ENCODE data around the gene GPLD1. TPM values are rescaled to one million over a fixed set of nuclear protein-coding genes. Genes with fewer than 3 reads are reported as not detected.

GPLD1 gene
- total RNA-seq = 10 to 100 TPM in 1 of 2 donors, 1 to 10 TPM in 1; 3.1 to 13.0 TPM

GRCh38 chr6:24489470-24489869 lies at the start of gene GPLD1:
Gene GPLD1, minus strand, starts transcription at chr6:24489578. Its CDS starts 67 bp downstream, at chr6:24489511.
- intact Hi-C loops (cut with DNase I) = no loop called here
- no peaks in the 10 kb centered on the region for H3K9me3 ChIP-seq
- no peak for DNase-seq (ENCODE audit: low spot score)
- no peak within 1 kb of the TSS for H3K4me3 ChIP-seq
- peaks cover 5% of the 10 kb centered on the region for H3K4me1 ChIP-seq (replicated peaks)
- H3K36me3 ChIP-seq = no peaks in the 10 kb centered on the region
- TF ChIP-seq POLR2AphosphoS5 (IDR thresholded peaks at IDR 0.05) = no peak
- no peak for TF ChIP-seq CTCF (IDR thresholded peaks at IDR 0.05)
- no peak for TF ChIP-seq POLR2A (IDR thresholded peaks at IDR 0.05)
- 72% methylated on average over 6 of the region's 6 CpGs for WGBS
- no peaks in the 10 kb centered on the region for H3K27me3 ChIP-seq (replicated peaks; ENCODE audit: insufficient read depth)
- H3K27ac ChIP-seq = no peak within 1 kb of the TSS

GRCh38 chr6:24537771-24538385 lies 48.5 kb upstream of the GPLD1 start:
- intact Hi-C loops (cut with DNase I) = no loop called here
- H3K27ac ChIP-seq = no peak overlapping the region
- no peaks in the 10 kb centered on the region for H3K9me3 ChIP-seq
- H3K27me3 ChIP-seq (replicated peaks; ENCODE audit: insufficient read depth) = no peaks in the 10 kb centered on the region
- no peak for DNase-seq (ENCODE audit: low spot score)
- WGBS = 91% methylated on average over 8 of the region's 8 CpGs
- no peaks in the 10 kb centered on the region for H3K36me3 ChIP-seq
- TF ChIP-seq CTCF (IDR thresholded peaks at IDR 0.05) (no peak), POLR2AphosphoS5 (IDR thresholded peaks at IDR 0.05) (no peak), POLR2A (IDR thresholded peaks at IDR 0.05) (no peak)
- H3K4me1 ChIP-seq (replicated peaks) = peaks cover 4% of the 10 kb centered on the region
- H3K4me3 ChIP-seq = no peak overlapping the region

GRCh38 chr6:24537082-24537699 lies 47.8 kb upstream of the GPLD1 start:
- no peak for DNase-seq (ENCODE audit: low spot score)
- WGBS = 87% methylated on average over 8 of the region's 8 CpGs
- Histone ChIP-seq H3K9me3 (no peaks in the 10 kb centered on the region), H3K4me3 (no peak overlapping the region), H3K27ac (no peak overlapping the region), H3K4me1 (replicated peaks) (peaks cover 4% of the 10 kb centered on the region), H3K27me3 (replicated peaks; ENCODE audit: insufficient read depth) (no peaks in the 10 kb centered on the region), H3K36me3 (no peaks in the 10 kb centered on the region)
- intact Hi-C loops (cut with DNase I) = no loop called here
- no peak for TF ChIP-seq POLR2A (IDR thresholded peaks at IDR 0.05)
- no peak for TF ChIP-seq POLR2AphosphoS5 (IDR thresholded peaks at IDR 0.05)
- TF ChIP-seq CTCF (IDR thresholded peaks at IDR 0.05) = no peak

- H3K27ac ChIP-seq = no peak overlapping the region
- H3K36me3 ChIP-seq = no peaks in the 10 kb centered on the region
- TF ChIP-seq CTCF (IDR thresholded peaks at IDR 0.05) = no peak
- TF ChIP-seq POLR2A (IDR thresholded peaks at IDR 0.05) = no peak
- TF ChIP-seq POLR2AphosphoS5 (IDR thresholded peaks at IDR 0.05) = no peak
- peaks cover 4% of the 10 kb centered on the region for H3K4me1 ChIP-seq (replicated peaks)
- H3K4me3 ChIP-seq = no peak overlapping the region
- intact Hi-C loops (cut with DNase I) = no loop called here
- no peaks in the 10 kb centered on the region for H3K9me3 ChIP-seq
- H3K27me3 ChIP-seq (replicated peaks; ENCODE audit: insufficient read depth) = no peaks in the 10 kb centered on the region
- DNase-seq (ENCODE audit: low spot score) = no peak
- WGBS = 27% methylated on average over 4 of the region's 4 CpGs
Measured at GRCh38 chr6:24536466-24536865, 47.1 kb upstream of the GPLD1 start.

GRCh38 chr6:24535210-24535609 lies 45.8 kb upstream of the GPLD1 start:
- Histone ChIP-seq H3K4me3 (no peak overlapping the region), H3K27me3 (replicated peaks; ENCODE audit: insufficient read depth) (no peaks in the 10 kb centered on the region), H3K9me3 (no peaks in the 10 kb centered on the region), H3K4me1 (replicated peaks) (peaks cover 4% of the 10 kb centered on the region), H3K27ac (no peak overlapping the region), H3K36me3 (no peaks in the 10 kb centered on the region)
- no peak for TF ChIP-seq CTCF (IDR thresholded peaks at IDR 0.05)
- TF ChIP-seq POLR2A (IDR thresholded peaks at IDR 0.05) = no peak
- intact Hi-C loops (cut with DNase I) = no loop called here
- no peak for DNase-seq (ENCODE audit: low spot score)
- 100% methylated on average over 3 of the region's 3 CpGs for WGBS
